ENCODE measurements around the gene CACNB4.
A peak's percentile ranks its signal among the peaks of the same experiment; 100 is the strongest.

CACNB4 gene

DNA sequence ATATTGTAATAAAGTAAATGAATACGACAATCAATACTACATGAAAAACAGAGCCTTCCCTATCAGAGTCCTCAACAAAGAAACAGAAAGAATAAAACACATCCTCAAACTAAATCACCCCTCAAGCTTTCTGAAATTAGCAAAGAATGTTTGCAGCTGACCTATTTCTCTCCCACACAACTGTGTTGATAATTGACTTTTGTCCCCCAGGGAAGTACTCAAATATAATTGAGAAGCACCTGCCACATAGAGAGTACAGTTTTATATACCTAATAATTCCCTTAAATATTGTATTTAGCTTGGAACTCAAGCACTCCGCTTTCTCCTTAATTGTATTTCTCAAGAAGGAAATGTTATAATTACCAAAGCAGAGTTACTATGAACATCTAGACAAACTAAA lies 12.6 kb downstream of the CACNB4 start:
- no peak for DNase-seq

DNA sequence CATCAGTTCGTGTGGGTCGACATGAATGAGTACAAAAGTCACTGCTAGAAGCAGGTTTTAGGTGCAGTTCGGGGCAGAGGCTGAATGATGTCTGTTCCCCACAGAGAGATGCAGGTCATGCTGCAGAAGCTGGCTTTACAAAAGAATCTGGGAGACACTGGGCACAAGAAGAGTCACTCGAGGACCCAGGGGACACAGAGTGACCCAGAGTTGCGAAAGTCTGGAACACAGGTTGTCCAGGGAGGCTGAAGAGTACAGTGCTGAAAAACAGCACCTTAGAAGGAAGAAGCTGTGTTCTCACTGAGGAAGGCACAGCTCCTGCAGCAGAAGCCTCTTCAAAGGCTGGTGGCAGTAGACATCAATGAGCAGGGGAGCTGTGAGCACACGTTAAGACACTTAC lies 14.8 kb downstream of the CACNB4 start:
- DNase-seq = no peak

DNA sequence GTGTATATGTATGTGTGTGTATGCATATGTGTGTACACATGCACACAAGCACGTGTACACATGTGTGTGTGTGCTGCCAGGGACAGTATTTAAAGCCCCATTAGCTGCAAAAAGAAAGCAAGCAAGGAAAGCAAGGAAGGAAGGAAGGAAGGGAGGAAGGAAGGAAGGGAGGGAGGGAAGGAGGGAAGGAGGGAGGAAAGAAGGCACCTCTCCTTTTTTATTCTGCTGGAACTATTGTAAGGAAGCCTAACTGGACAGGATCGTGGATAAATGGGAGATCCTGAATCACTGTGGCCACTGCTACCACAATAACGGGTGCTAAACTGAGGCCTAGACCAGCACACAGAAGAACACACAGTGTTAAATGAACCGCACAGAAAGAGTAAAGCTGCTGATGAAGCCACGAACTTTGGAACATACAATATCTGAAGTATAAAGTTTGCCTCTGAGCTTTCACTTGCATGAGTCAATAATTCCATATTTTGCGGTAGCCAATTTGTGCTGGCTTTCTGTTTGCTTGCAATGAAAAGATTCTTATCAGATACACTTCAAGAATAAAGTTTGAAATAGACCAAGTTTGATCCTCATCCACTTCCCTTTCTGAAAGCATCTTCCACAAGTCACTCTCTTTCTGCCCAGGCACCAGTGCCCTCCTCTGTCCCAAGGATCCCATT lies 15.5 kb downstream of the CACNB4 start:
- no peak for DNase-seq

DNA sequence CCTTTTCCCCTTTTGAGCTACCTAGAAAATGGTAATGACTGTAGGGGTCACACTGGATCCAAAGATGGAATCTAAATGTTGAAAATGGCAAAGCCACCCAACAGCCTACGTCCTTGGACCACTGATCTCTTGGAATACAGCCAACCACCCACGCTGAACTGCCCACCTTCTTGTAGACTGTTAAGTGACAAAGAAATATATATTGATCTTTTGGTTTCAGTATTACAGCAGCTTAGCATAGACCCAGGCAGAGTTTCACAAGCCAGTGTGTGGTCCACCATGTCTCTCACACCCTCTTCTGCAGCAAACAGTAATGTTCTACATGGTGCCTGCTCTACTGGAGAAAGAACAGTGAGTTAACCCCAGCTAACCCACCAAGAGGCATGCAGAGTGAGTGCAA lies 20.2 kb downstream of the CACNB4 start:
- DNase-seq = no peak

DNA sequence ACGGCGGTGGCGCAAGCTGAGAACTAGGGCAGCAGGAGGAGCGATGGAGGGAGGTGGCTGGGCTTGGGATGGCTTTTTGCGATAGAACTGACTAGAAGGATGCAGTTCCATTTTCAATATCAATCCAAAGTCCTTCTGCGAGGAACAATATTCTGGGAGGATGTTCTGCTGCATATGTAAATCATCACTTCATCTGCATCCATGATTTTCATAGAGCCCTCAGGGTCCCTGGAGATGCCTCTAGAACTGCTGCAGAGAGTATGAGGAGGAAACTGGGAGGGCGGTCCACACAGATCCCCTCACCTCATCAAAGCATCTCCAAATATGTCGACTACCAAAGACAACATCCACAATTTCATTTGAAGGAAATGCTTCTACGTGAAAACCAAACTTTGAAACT lies 20.8 kb downstream of the CACNB4 start:
- DNase-seq = no peak

DNA sequence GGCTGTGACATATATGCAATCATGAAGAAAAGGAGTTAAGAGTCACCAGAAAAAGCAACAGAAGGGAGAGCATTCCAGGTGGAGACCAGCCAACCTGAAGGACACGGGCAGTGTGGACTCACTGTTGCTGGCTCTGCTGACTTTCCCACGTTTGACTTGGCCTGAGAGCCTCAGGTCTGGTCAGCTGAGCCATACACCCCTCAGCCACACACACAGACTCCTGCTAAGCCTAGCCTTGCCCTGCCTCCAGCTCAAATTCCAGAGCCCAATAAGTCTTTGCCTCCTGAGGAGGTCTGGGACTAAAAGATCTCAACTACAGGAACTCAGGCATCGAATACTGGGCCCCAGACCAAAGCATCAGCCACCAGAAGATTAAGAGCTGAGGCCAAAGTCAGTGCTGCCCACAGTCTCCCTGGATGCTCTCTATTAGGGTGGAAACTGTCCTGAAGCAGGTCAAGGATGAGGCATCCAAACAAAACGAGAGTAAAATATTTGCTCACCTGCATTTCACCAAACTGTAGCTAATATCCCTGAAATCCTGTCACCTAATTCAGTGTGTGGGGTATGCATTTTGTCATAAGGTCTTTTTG lies 23.3 kb downstream of the CACNB4 start:
- DNase-seq = no peak

DNA sequence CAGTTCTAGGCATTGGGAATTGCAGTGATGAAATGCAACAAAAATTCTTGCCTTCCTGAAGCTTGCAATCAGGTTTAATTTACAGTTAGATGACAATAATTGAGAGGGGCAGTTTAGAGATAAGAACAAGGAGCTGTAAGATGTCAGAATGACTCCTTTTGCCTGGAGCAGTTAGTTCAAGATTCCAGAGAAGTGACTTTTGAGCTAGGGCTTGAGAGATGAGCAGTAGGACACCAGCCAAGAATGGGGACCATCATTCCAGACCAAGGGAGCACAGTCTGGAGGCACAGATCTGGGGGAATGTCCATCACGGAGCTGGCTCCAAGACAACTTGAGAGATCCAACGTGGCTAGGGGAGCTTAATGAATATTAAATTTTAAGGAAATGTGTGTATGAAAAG lies 26.8 kb downstream of the CACNB4 start:
- DNase-seq = peak; percentile 25

DNA sequence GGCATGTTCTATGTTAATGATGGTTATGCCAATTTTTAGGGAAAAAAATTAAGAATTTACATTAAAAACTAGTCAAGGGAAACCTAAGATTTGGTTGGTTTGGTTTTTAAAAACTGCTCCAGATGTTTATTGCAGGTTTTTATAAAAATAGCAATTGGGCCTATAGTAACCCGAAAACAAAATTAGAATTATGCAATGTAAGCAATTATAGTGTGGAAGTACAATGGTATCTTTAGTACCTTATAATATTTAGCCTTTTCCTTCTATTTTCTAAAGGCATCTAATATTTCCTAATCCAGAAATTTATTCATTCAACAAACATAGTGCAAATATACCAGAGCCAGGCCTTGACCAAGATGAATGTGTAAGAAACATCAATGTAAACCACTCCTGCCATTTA lies 27.3 kb downstream of the CACNB4 start:
- no peak for DNase-seq

DNA sequence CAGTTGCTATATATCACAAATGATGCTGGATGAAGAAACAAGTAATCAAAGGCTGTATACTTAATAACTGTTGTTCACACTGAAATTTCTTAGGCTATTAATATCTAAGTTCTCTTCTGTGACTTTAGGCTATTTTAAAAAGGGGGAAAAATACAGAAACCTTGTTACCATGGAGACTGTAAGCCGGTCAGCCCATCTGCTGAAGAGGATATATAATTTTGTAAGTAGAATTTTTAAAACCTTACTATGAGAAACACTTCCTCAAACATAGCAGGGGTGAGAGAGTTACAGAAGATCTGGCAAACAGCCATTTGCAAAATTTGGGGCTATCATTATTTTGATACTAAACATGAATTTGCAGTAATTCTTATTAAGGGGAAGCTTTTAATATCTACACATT lies 27.8 kb downstream of the CACNB4 start:
- no peak for DNase-seq

DNA sequence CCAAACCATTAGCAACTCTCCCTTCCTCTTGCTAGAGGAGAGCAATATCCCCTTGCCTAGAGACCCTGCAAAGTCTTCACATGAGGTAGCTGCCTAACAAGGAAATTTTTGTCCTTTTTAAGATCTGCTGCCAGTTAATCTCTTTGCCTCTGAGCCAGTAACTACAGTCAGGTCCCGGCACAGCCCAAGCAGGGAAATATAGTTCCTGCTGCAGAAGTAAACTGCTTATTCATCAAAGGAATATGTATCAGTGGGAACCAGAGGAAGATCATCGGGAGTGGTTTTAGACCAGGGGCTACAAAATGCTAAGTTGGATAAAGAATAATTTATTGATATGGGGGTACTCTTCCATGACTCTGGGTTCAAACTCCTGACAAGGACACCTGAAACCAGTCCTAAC lies 30.6 kb downstream of the CACNB4 start:
- no peak for DNase-seq

DNA sequence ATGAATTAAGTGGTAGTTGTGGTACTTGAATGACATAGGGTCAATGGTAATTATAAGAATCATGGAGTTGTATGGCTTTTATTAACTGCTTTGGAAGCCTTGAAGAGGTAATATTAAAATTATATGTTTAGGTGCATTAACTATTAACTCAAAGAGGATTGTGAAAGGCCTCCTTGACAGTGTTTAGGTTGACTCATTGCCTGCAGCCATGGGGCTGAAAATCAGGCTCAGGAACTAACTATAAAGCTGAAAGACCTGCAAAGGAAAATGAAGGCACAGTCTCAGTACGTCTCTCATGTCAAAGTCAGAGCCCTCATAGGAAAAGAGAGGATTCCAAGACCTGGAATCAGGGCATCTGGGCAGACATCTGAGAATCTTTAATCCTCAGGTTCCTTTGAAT lies 31.0 kb downstream of the CACNB4 start:
- DNase-seq = no peak

DNA sequence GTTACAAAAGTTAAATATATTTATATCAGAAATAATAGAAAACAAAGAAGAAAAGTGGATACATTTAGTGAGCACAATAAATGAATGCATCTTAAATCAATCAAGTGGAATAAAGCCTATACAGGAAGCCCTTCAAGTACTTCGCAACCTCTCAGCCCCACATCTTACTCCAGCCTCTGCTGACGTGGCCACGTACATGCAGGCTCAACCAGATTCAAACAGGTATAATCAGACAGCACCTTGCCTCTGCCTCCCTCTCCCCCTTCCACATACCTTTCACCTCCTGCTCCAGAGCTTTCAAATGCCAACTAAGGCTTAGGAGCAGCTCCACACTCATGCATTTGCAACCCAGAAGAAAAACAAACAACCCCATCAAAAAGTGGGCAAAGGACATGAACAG lies 32.9 kb downstream of the CACNB4 start:
- no peak for DNase-seq

DNA sequence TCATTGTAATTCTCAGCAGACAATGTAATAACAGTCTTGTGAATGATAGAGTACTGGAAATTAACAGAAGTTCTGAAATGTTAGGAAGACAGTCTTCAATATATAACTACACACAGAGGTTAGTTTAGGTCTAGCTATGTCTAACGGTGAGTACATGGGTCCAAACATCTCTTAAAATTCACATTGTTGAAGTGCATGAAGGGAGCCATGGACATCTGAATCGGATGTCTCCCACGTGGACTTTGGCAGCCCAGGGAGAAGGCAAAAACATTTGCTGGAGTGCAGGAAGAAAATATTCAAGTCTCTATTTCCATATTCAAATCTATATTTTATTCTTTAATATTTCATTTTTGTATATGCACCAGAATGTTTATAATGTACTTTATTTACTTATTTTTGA lies 34.8 kb downstream of the CACNB4 start:
- no peak for DNase-seq

DNA sequence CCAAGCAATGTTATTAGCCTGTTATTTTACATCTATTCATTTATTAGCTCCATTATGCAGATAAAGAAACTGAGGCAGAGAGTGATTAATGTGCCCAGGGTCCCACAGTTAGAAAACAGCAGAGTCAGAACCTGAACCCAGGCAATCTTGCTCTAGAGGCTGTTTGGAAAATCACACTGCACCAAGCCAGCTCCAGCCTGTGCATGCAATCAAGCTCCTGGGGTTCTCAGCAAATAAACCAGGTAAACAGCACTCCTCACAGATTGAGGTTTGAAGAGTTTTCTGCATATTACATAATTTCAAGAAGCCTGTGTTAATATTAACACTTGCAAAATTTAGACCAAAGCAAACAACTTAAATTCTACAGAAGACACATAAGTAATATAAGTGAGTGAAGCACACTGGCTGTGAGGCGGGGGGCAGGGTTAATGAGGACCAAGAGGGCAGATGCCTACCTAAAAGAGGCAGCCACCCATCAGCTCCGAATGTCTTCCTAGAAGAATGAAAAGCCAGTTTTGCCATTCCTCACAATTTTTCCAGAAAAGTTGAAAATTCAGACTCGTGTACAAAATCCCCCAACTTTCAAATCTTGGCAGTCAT lies 35.4 kb downstream of the CACNB4 start:
- no peak for DNase-seq

DNA sequence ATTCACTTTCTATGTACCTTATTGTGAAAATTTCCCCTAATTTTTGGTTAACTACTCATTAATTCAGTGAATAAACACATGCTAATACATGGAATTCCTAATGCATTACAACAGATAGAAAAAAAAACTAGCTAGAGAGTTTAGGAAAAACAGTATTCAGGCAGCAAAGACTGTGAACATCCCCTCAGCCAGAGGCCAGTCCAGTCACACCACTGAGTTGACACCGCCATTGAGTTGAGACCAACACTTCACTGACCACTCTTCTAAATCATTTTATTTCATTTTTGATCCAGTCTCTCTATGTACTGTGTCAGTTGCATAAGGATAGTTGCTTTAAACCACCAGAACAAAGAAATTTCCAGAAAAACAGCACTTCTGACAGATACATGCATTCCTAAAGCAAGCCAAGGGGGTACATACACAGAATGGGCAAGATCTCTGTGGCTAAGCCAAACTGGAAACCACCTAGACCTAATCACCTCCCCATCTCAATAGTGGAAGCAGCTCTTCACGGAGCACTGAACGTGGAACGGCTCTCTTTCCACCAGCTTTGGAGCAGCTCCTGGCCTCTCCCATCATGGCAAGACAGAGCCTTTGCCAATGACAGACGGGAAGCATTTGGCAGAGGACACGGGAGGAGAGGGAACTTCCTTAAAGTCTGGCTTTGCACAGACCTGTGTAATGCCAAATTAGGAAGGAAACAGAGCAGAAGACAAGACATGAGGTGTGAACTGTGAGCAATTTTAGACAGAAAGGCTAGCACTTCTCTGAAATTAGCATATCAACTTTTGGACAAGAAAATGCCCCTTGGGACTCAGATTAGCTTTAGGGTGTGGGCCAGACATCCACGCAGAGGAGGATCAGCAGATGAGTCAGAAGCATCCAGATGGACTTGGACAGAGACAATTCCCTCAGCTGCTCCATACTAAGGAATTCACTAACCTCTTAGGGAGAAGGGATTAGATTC lies 36.4 kb downstream of the CACNB4 start:
- DNase-seq = peak; percentile 28

DNA sequence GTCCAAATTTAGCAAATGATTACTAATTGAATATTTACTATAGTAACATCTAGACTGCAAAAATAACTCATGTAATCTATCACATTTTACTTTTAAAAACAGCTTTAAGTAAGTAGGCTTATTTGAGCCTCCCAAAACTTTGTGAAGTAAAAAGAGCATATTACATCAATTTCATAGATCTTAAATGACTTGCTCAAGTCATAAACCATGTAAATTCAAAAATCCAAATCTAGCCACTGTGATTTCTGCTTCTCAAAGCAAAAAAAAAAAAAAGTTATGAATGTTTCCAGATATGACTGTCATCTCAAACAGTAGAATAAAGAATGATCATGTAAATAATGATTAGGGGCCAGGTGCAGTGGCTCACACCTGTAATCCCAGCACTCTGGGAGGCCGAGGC lies 37.5 kb downstream of the CACNB4 start:
- DNase-seq = no peak

DNA sequence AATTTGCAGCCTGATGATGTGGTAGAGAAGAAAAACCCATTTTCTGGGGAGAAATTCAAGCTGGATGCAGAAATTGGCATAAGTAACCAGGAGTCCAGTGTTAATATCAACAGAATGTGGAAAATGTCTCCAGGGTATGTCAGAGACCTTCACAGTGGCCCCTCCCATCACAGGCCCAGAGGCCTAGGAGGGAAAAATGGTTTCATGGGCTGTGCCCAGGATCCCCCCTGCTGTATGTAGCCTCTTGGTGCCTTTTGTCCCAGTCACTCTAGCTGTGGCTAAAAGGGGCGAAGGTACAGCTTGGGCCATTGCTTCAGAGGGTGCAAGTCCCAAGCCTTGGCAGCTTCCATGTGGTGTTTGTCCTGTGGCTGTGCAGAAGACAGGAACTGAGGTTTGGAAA lies 40.2 kb downstream of the CACNB4 start:
- DNase-seq = no peak

DNA sequence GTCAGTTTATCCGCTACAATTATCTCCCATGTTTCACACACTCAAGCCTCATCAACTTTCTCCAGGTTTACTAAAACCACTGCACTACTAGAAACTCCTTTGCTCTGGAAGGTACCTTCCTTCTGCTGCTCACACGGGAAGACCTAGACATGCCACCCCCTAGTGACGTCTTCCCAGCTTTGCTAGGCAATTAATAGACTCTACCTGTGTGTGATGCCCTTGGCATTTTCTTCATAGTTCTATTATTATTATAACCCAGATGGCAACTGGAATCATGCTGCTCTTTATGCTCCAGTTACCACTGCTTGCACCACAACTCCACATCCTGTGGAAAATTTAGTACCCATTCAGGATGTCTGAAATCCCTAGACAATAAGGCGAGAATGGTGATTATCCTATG lies 42.4 kb downstream of the CACNB4 start:
- no peak for DNase-seq

DNA sequence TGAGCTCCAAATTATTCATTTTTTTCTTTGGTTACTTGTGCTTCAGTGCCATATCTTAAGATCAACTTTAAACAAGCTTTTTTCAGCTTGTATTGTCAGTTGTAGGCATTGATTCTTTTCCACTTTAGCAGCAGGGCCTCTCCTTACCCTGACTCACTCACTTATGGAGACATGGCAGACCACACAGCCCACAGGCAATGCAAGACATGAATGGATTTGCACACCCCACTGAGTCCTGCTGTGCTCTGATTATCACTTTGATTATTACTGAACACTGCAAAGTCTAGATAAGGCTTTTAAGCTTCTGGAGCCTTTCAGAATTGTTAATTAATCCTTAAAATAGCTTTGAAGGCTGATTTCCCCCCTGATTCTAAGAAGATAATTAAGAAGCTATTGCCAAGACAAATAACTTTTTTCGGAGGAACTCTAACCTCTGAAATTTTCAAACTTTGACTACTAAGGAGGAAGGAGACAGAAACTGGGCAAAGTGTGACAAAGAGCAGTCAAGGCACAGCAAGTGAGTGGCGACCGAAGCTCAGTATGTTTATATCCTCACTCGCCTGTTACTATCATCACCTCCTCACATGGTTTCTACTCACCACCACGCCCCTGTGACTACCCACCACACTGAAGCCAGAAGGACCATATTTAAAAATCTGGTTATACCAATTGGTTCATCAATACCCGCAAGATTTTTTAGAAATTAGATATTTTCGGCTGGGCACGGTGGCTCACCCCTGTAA lies 43.3 kb downstream of the CACNB4 start:
- no peak for DNase-seq

DNA sequence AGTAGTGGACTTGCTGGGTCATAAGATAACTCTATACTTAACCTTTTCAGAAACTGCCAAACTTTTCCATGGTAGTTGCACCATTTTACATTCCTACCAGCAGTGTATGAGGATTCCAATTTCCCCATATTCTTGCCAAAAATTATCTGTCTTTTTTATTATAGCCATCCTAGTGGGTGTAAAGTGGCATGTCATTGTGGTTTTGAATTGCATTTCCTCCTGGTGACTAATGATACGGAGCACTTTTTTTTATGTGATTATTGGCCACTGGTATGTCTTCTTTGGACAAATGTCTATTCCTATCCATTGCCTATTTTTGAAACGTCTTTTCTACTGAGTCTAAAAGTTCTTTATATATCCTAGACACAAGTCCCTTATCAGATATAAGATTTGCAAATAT lies 44.3 kb downstream of the CACNB4 start:
- peak; percentile 51 for DNase-seq

DNA sequence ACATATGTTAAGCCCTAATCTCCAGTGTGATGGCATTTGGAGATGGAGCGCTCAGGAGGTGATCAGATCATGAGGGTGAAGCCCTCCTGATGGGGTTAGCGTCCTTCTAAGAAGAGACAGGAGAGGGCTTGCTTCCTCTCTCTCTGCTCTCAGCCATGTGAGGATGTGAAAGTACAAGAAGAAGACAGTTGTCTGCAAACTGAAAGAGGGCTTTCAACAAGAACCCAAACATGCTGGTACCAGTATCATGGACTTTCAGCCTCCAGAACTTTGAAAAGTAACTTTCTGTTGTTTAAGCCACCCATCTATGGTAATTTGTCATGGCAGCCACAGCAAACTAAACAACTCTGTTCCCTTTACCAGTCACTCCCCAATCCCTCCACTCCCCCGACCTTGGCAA lies 47.4 kb downstream of the CACNB4 start:
- no peak for DNase-seq

DNA sequence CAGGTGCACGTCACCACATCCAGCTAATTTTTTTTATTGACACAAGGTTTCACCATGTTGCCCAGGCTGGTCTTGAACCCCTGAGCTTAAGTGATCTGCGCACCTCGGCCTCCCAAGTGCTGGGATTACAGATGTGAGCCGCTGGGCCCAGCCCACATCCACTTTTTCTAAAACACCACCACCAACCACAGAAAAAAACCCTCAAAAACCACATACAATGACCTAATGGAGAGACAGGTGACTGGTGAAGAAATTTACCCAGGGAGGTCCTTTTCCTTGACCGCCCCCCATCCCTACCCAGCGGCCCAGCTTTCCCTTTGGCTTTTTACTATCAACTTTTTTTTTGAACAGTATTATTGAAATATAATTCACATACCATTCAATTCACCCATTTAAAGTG lies 47.9 kb downstream of the CACNB4 start:
- no peak for DNase-seq

DNA sequence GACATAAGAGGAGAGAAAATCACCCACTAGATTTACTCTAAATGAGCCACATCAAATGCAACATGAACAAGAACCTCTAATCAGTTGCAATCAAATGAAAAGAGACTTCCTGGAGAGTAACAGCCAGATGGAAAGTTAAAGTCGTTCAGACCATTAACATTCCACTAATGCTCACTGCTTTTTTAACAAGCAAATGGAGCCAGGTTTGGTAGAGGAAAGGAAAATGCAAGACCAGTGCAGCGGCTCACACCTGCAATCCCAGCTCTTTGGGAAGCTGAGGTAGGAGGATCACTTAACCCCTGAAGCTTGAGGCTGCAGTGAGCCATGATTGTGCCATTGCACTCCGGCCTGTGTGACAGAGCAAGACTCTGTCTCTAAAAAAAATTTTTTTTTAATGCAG lies 48.5 kb downstream of the CACNB4 start:
- DNase-seq = no peak

Measured in amniotic stem cell (primary cell).